GM12865 (cell line): ENCODE results near the gene HACL1.

Experiments used
- DNase-seq: peaks from one replicate; pipeline ENCODE4 v3.0.0; 2010; ENCODE audit warnings: low read depth
- H3K4me3 ChIP-seq: 2 replicates; pipeline ENCODE4 v1.5.1; 2011; ENCODE audit warnings: mild to moderate bottlenecking, low read depth, low read length, control low read depth
- TF ChIP-seq, protein P1 (sequence below): IDR thresholded peaks from 2 replicates; pipeline ENCODE4 v1.5.1; 2011; ENCODE audit warnings: low read length, control low read depth, low read depth, inconsistent platforms; ENCODE audit not compliant: insufficient read depth; ENCODE audit errors: missing control alignments

Gene HACL1

DNA sequence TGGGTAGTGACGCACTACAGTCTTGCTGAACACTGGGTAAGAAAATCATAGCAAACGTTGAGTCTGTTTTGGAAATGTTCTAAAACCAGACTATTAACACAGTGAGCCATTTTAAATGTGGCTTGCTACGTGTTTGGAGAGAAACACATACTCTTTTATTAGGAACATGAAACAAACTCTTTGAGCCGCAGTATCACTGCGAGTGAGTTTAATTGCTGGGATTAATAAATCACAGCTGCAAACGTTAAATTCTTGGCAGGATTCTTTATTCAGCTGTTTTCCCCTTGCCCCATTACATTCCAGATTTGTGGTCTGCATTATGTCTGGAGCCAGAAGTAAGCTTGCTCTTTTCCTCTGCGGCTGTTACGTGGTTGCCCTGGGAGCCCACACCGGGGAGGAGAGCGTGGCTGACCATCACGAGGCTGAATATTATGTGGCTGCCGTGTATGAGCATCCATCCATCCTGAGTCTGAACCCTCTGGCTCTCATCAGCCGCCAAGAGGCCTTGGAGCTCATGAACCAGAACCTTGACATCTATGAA, 33.8 kb upstream of the HACL1 start:
- TF ChIP-seq, protein P1, sequence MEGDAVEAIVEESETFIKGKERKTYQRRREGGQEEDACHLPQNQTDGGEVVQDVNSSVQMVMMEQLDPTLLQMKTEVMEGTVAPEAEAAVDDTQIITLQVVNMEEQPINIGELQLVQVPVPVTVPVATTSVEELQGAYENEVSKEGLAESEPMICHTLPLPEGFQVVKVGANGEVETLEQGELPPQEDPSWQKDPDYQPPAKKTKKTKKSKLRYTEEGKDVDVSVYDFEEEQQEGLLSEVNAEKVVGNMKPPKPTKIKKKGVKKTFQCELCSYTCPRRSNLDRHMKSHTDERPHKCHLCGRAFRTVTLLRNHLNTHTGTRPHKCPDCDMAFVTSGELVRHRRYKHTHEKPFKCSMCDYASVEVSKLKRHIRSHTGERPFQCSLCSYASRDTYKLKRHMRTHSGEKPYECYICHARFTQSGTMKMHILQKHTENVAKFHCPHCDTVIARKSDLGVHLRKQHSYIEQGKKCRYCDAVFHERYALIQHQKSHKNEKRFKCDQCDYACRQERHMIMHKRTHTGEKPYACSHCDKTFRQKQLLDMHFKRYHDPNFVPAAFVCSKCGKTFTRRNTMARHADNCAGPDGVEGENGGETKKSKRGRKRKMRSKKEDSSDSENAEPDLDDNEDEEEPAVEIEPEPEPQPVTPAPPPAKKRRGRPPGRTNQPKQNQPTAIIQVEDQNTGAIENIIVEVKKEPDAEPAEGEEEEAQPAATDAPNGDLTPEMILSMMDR = no peak
- DNase-seq = no peak
- H3K4me3 ChIP-seq = no peak overlapping the region

DNA sequence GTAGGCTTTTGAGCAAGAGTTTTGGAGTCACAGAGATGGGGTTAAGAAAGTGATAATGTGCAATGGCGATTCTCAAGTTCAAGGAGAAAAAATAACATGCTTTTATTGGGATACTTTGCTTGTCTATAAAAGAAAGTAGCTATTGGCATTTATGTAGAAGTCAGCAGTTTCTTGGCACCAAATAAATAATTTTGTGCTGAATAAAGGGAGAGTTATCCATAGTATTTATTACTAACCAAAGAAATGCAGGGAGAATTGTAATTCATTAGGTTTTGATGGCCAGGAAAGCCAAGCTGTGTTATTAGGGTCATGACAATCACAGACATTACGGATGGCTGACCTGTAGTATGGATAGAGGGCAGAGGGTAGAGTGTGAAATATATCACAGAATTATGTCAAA, 33.3 kb upstream of the HACL1 start:
- H3K4me3 ChIP-seq = no peak overlapping the region
- no peak for DNase-seq
- TF ChIP-seq, protein P1 = no peak

DNA sequence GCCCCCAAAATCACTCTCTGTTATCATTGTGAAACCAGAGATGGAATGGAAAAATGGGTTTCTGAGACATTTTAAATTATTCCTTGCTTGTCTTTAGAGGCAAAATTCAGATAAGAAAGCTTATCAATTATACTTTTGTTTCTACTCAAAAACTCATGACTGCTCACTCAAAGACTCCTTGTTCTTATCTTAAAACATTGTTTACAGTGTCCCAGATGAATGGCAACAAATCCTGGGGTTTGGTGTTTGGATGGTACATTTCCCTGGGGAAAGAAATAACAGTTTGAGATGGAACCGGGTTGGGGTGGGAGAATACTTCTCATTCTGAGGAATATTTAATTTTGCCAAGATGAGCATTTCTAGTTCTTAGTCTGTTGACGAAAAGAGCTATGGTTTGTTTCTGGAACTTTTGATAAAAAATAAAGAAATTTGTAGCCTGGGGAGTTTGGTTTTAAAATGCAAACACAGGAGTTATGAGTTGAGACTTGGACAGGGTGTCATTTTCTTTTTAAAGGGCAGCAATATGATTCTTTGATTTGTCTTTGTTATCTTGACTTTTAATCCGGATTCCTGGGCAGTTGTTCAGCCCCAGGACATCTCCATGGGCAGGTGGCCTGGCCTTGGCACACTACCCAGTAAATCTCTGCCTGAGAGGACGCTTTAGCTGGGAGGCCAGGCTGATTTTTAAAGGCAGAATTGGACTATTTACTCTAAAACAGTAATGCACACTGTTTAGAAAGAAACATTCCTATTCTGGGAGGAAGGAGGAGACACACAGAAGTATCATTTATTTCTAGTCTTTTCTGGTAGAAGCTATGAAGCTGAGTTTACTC, 32.6 kb upstream of the HACL1 start:
- no peak overlapping the region for H3K4me3 ChIP-seq
- DNase-seq = no peak
- TF ChIP-seq, protein P1 = no peak

DNA sequence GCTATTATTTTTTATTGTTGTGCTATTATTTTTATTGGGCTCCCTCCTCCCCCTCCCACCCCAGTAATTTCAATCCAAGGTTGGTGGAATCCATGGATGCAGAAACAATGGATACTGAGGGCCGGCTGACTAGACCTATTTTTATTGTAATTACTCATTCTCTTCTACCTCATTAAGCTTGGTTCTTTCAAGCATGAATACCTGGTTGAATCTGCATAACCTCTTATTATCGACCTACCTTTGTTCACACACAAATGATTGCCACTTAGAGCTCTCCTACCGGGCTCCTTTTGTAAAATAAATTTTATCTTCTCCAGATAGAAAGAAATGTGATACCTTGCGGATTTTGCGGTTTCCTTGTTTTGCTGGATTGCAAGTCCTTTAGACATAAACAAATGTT, 31.8 kb upstream of the HACL1 start:
- no peak overlapping the region for H3K4me3 ChIP-seq
- TF ChIP-seq, protein P1 = no peak
- no peak for DNase-seq

DNA sequence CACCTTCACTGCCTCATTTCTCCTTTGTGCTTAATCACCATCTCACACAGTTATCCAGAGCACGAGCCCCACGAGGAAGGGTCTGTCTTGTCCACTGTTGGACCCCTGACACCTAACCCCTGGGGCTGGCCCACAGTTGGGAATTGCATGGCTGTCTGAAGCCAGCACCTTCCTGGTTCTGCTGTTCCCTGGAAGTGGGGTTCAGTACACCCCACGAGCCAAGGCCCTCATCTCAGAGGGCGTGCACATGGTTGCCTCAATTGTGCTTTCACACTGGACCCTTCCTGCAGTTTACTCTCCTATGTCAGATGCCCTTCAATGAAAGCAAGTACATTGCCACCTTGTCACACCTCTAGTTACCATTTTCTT, 30.8 kb upstream of the HACL1 start:
- no peak overlapping the region for H3K4me3 ChIP-seq
- DNase-seq = no peak
- TF ChIP-seq, protein P1 = no peak

DNA sequence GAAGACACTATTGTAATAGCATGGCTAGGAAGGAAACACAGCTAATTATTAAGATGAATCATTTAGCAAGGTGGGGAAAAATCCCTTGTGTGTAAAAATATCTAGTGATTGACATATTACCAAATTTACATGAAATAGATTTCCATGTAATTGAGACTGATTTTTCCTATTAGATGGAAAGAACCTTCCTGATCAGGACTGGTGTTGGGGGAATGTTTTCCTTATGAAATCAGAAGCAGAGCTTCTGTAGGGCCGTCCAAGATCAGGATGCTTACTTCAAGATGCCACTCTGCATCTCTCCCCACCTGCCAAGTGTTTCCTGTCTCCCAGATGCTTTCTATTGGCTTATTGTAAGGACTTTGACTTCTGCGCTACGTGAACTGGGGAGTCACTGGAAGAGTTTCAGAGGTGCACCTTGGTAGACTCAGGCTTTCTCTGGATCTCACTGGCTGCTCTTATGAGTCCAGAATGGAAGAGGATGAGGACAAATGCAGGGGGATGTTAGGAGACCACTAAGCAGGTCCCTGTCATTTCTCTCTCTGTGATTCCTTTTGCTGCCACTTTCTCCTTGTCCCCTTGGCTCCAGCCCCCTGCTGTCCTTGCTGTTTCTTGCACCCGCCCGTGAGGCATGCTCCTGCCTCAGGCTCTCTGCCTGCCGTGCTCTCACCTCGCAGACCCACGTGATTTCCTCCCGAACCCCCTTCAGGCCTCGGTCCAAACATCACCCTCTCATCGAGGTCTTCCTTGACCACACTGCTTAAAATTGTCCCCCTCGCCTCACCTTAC, 30.2 kb upstream of the HACL1 start:
- TF ChIP-seq, protein P1 = no peak
- H3K4me3 ChIP-seq = no peak overlapping the region
- no peak for DNase-seq
